ENCODE results near the gene SKAP1. TPM values are rescaled to one million over a fixed set of nuclear protein-coding genes. Genes with fewer than 3 reads are reported as not detected.

Gene SKAP1
- total and polyA plus RNA-seq, 4 donors, result 0.84 to 3.6 (median 3.1) TPM; not detected in 1

DNA sequence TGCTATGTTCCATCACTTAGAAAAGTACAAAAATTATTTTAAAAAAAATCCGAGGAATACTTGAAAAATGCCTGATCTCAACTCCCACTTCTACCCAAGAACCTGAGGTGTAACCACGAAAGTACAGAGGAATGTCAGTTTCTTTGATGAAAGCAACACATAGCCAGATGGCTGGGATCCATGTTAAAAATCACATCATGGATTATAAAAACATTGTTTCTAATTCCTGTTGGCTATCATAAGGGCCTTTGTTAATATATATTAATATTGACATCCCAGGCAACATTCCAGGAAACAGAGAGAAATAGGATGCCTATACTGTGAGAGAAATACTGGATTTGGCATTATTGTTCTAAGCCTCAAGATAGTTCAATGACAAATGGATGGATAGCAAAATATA is 115.3 kb downstream of the SKAP1 start:
- intact Hi-C loops (cut with DNase I), result no loop called here
- Histone ChIP-seq H3K9me3 (ENCODE audit: control insufficient read depth, low read length) (no peaks in the 10 kb centered on the region), H3K27ac (ENCODE audit: low read depth in 1 of 2, low read length in 2 of 2) (no peak overlapping the region), H3K4me1 (ENCODE audit: control insufficient read depth in 1 of 2, insufficient read depth in 2 of 2, low read length in 2 of 2) (no peaks in the 10 kb centered on the region), H3K36me3 (ENCODE audit: control insufficient read depth in 1 of 2, insufficient read depth in 2 of 2, low read length in 1 of 2) (no peaks in the 10 kb centered on the region), H3K27me3 (ENCODE audit: control insufficient read depth in 1 of 2, insufficient read depth in 2 of 2, low read length in 1 of 2) (no peaks in the 10 kb centered on the region), H3K4me3 (ENCODE audit: low read length in 2 of 2) (no peak overlapping the region)
- ATAC-seq (ENCODE audit: low FRiP score) (no peak), DNase-seq (no peak)
- 49 to 55% methylated on average over 2 of the region's 2 CpGs for WGBS, 2 donors

DNA sequence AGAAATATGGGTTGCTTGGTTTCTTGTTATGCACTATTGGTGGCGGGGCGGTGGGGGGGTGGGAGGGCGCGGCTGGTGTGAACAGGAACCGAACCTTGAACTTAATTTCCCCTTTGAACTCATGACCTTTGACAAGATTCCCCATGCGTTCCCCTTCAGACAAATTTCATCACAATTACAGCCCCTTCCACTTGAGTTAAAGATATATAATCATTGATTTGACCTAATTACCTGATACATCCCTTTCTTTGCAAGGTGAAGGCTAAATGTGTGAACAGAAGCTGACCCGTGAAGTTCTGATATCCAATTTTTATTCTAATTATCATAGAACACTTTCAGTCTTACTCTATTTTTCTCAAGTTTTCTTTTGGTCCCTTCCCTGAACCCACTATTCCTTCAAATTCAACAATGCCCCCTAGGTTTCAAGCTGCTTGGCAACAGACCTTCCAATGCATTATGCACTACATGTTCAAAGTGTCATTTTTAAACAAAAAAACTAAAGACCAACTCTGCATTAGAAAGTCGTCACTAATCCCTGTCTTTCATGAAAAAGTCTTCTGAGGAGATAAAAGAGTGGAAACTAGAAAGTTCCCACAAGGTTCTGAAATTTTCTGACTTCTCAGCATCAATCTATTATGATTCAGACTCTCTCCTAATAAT is 116.8 kb downstream of the SKAP1 start:
- ATAC-seq (ENCODE audit: low FRiP score) (no peak), DNase-seq (no peak)
- Histone ChIP-seq H3K27me3 (ENCODE audit: control insufficient read depth in 1 of 2, insufficient read depth in 2 of 2, low read length in 1 of 2) (no peaks in the 10 kb centered on the region), H3K9me3 (ENCODE audit: control insufficient read depth, low read length) (no peaks in the 10 kb centered on the region), H3K27ac (ENCODE audit: low read depth in 1 of 2, low read length in 2 of 2) (no peak overlapping the region), H3K36me3 (ENCODE audit: control insufficient read depth in 1 of 2, insufficient read depth in 2 of 2, low read length in 1 of 2) (no peaks in the 10 kb centered on the region), H3K4me3 (ENCODE audit: low read length in 2 of 2) (no peak overlapping the region), H3K4me1 (ENCODE audit: control insufficient read depth in 1 of 2, insufficient read depth in 2 of 2, low read length in 2 of 2) (no peaks in the 10 kb centered on the region)
- intact Hi-C loops (cut with DNase I), result no loop called here
- WGBS, 2 donors, result 76 to 88% methylated on average over 7 to 8 of the region's 8 CpGs

DNA sequence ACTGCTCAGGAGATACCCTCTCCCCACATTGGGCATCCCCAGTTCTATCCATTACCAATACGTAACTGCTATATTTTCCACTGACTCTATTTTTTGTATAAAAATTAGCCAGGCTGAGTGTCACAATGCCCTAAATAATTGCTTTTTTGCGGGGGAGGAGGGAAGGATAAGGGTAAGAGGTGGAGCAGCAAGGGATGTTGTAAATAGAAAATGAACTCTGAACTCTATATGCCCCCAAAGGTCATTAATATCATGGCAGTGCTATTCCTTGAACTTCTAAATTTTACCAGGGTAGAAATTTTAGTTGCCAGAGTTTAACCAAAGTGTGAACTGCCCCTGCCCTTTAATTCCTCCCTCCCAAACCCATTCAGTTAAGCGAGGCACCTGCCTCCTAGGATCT is 118.7 kb downstream of the SKAP1 start:
- ATAC-seq (ENCODE audit: low FRiP score), result no peak
- 79 to 87% methylated on average over 3 of the region's 3 CpGs for WGBS, 2 donors
- no peak for DNase-seq
- no peaks in the 10 kb centered on the region for H3K4me1 ChIP-seq (ENCODE audit: control insufficient read depth in 1 of 2, insufficient read depth in 2 of 2, low read length in 2 of 2)
- no peaks in the 10 kb centered on the region for H3K9me3 ChIP-seq (ENCODE audit: control insufficient read depth, low read length)
- intact Hi-C loops (cut with DNase I), result no loop called here
- H3K27ac ChIP-seq (ENCODE audit: low read depth in 1 of 2, low read length in 2 of 2), result no peak overlapping the region
- no peak overlapping the region for H3K4me3 ChIP-seq (ENCODE audit: low read length in 2 of 2)
- H3K27me3 ChIP-seq (ENCODE audit: control insufficient read depth in 1 of 2, insufficient read depth in 2 of 2, low read length in 1 of 2), result no peaks in the 10 kb centered on the region
- H3K36me3 ChIP-seq (ENCODE audit: control insufficient read depth in 1 of 2, insufficient read depth in 2 of 2, low read length in 1 of 2), result no peaks in the 10 kb centered on the region

DNA sequence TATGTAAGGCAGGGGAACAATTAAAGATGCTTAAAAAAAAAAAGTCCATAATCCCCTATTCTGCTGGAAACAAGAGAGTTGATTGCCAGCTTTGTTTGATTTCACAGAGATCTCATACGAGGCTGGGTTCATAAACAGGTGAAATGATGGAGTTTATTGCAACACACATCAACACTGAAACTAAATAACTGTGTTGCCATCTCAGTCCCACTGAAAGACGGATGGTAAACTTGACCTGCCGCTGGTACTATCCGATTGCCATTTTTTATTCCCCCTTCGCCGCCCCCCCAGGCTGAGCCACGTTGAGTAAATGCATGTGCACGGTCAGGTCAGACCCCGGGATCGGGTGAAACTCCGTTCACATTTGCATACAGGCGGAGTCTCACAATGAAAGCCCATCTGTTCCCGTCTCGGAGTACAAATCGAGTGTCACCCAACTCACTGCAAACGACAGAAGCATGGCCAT is 119.2 kb downstream of the SKAP1 start:
- intact Hi-C loops (cut with DNase I), result no loop called here
- no peaks in the 10 kb centered on the region for H3K36me3 ChIP-seq (ENCODE audit: control insufficient read depth in 1 of 2, insufficient read depth in 2 of 2, low read length in 1 of 2)
- ATAC-seq (ENCODE audit: low FRiP score) (no peak), DNase-seq (no peak)
- H3K4me1 ChIP-seq (ENCODE audit: control insufficient read depth in 1 of 2, insufficient read depth in 2 of 2, low read length in 2 of 2), result no peaks in the 10 kb centered on the region
- WGBS, 2 donors, result 23 to 30% methylated on average over 16 of the region's 16 CpGs
- H3K27ac ChIP-seq (ENCODE audit: low read depth in 1 of 2, low read length in 2 of 2), result no peak overlapping the region
- H3K9me3 ChIP-seq (ENCODE audit: control insufficient read depth, low read length), result no peaks in the 10 kb centered on the region
- no peak overlapping the region for H3K4me3 ChIP-seq (ENCODE audit: low read length in 2 of 2)
- no peaks in the 10 kb centered on the region for H3K27me3 ChIP-seq (ENCODE audit: control insufficient read depth in 1 of 2, insufficient read depth in 2 of 2, low read length in 1 of 2)

DNA sequence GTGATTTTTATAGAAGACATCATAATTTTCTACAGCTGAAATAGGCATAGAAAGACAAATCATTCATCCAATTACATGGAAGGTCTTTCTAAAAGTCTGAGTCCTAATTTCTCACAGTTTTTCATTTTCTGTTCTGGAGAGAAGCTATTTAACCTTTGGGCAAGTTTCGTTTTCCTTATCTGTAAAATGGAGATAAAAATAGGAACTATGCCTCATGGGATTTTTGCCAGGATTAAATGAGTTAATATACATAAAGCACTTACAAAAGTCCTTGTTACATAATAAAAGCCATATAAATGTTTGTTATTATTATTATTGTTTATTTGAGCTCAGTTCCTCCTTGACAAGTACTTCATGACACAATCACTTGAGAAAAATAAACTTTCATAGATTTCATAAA is 121.4 kb downstream of the SKAP1 start:
- whole genome bisulfite sequencing, 2 donors, result 24 to 30% methylated on average over 1 of the region's 1 CpG
- Histone ChIP-seq H3K36me3 (ENCODE audit: control insufficient read depth in 1 of 2, insufficient read depth in 2 of 2, low read length in 1 of 2) (no peaks in the 10 kb centered on the region), H3K4me3 (ENCODE audit: low read length in 2 of 2) (no peak overlapping the region), H3K4me1 (ENCODE audit: control insufficient read depth in 1 of 2, insufficient read depth in 2 of 2, low read length in 2 of 2) (no peaks in the 10 kb centered on the region), H3K27ac (ENCODE audit: low read depth in 1 of 2, low read length in 2 of 2) (no peak overlapping the region), H3K9me3 (ENCODE audit: control insufficient read depth, low read length) (no peaks in the 10 kb centered on the region), H3K27me3 (ENCODE audit: control insufficient read depth in 1 of 2, insufficient read depth in 2 of 2, low read length in 1 of 2) (no peaks in the 10 kb centered on the region)
- ATAC-seq (ENCODE audit: low FRiP score), result no peak
- intact Hi-C loops (cut with DNase I), result no loop called here
- DNase-seq, result no peak

DNA sequence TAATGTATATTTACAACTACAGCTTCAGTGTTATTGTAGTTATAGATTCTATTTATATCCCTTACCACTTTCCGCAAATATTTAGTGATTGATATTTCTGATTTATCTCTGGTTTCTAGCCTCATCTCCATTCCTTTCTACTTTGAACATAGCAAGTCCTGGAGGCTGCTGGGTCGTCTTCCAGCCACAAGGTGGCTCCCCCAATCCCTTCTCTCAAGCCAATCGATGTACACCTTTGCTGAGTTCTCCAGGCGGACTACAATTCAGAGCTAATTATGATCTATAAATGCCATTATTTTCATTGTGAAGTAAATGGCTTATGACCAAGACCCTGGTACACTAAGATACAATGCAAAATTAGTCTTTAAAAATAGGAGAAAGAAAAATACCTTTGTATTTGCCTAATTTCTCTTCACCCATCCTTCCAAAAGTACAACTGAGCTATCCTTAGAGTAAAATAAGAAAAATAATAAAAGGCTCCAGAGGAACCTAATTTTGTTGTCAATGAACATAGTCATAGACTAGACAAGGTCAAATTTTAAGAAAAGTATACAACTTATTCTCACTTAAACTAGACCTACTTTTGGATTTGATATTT is 122.1 kb downstream of the SKAP1 start:
- Histone ChIP-seq H3K36me3 (ENCODE audit: control insufficient read depth in 1 of 2, insufficient read depth in 2 of 2, low read length in 1 of 2) (no peaks in the 10 kb centered on the region), H3K4me3 (ENCODE audit: low read length in 2 of 2) (no peak overlapping the region), H3K27ac (ENCODE audit: low read depth in 1 of 2, low read length in 2 of 2) (no peak overlapping the region), H3K4me1 (ENCODE audit: control insufficient read depth in 1 of 2, insufficient read depth in 2 of 2, low read length in 2 of 2) (no peaks in the 10 kb centered on the region), H3K27me3 (ENCODE audit: control insufficient read depth in 1 of 2, insufficient read depth in 2 of 2, low read length in 1 of 2) (no peaks in the 10 kb centered on the region), H3K9me3 (ENCODE audit: control insufficient read depth, low read length) (no peaks in the 10 kb centered on the region)
- DNase-seq, result peak in 1 of 2 donors; percentile 51
- ATAC-seq (ENCODE audit: low FRiP score), result no peak
- WGBS, 2 donors, result 16 to 19% methylated on average over 4 of the region's 4 CpGs
- intact Hi-C loops (cut with DNase I), result no loop called here

DNA sequence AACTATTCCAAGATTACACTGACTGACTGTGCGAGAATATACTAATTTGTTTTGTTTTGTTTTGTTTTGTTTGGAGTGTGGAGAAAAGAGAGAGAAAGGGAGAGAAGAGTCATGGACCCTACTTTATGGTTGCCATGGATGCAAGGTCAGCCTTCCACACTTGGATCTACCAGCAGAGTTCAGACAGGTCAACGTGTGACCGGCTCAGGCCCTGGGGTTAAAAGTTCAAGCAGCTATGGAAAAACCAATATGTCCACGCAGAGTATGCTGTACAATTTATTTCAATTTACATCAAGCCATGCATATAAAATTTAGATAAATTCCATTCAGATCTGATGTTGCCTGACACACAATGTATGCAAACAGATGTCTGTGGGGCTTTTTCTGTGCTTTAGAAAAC is 122.8 kb downstream of the SKAP1 start:
- intact Hi-C loops (cut with DNase I), result no loop called here

DNA sequence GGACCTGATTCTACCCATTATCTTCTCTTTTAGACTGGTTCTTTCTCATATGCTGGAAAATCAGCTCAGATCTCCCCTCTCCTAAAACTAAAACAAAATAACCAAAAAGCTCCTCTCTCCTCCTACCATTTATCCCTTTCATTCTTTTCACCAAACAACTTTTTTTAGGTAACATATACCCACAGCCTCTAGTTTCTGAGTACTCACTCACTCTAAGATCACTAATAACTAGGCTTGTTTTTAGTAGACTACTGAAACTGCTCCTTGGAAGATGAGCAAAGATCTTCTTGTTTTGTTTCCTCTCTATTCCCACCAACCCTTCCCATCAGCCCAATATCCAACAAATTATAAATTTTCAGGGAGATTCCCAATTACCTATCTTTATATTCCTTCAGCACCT is 129.0 kb downstream of the SKAP1 start:
- Histone ChIP-seq H3K27me3 (ENCODE audit: control insufficient read depth in 1 of 2, insufficient read depth in 2 of 2, low read length in 1 of 2) (peaks cover 0 to 2% of the 10 kb centered on the region in 2 donors), H3K27ac (ENCODE audit: low read depth in 1 of 2, low read length in 2 of 2) (no peak overlapping the region), H3K9me3 (ENCODE audit: control insufficient read depth, low read length) (no peaks in the 10 kb centered on the region), H3K36me3 (ENCODE audit: control insufficient read depth in 1 of 2, insufficient read depth in 2 of 2, low read length in 1 of 2) (no peaks in the 10 kb centered on the region), H3K4me1 (ENCODE audit: control insufficient read depth in 1 of 2, insufficient read depth in 2 of 2, low read length in 2 of 2) (no peaks in the 10 kb centered on the region), H3K4me3 (ENCODE audit: low read length in 2 of 2) (no peak overlapping the region)
- ATAC-seq (ENCODE audit: low FRiP score) (no peak), DNase-seq (no peak)
- intact Hi-C loops (cut with DNase I), result no loop called here

More for the DNA sequence above, 122.8 kb downstream of the SKAP1 start:
- Histone ChIP-seq H3K9me3 (ENCODE audit: control insufficient read depth, low read length) (no peaks in the 10 kb centered on the region), H3K36me3 (ENCODE audit: control insufficient read depth in 1 of 2, insufficient read depth in 2 of 2, low read length in 1 of 2) (no peaks in the 10 kb centered on the region), H3K27me3 (ENCODE audit: control insufficient read depth in 1 of 2, insufficient read depth in 2 of 2, low read length in 1 of 2) (peaks cover 0 to 2% of the 10 kb centered on the region in 2 donors), H3K4me1 (ENCODE audit: control insufficient read depth in 1 of 2, insufficient read depth in 2 of 2, low read length in 2 of 2) (no peaks in the 10 kb centered on the region), H3K27ac (ENCODE audit: low read depth in 1 of 2, low read length in 2 of 2) (no peak overlapping the region), H3K4me3 (ENCODE audit: low read length in 2 of 2) (no peak overlapping the region)
- 76 to 84% methylated on average over 4 of the region's 4 CpGs for WGBS, 2 donors
- ATAC-seq (ENCODE audit: low FRiP score), result no peak
- no peak for DNase-seq

DNA sequence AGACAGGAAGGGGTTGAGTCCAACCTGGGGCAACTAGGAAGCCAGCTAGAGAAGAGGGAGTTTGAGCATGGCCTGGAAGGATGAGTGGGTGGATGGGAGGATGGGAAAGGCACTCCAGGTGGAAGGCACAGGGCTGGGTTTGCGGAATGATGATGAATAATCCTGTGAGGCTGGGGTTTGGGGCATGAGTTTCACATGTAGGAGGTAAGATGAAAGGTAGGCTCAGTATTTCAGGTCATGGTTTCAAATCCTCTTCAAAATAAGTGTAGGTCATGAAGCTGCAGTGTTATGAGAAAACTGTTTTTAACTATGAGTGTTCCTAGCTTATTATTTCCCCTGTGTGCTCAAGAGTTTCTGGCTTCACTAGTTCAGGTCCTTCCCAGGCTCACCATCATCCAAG is 130.3 kb downstream of the SKAP1 start:
- no peaks in the 10 kb centered on the region for H3K36me3 ChIP-seq (ENCODE audit: control insufficient read depth in 1 of 2, insufficient read depth in 2 of 2, low read length in 1 of 2)
- H3K4me1 ChIP-seq (ENCODE audit: control insufficient read depth in 1 of 2, insufficient read depth in 2 of 2, low read length in 2 of 2), result no peaks in the 10 kb centered on the region
- no peak overlapping the region for H3K4me3 ChIP-seq (ENCODE audit: low read length in 2 of 2)
- 90 to 91% methylated on average over 1 of the region's 1 CpG for WGBS, 2 donors
- peaks cover 0 to 2% of the 10 kb centered on the region in 2 donors for H3K27me3 ChIP-seq (ENCODE audit: control insufficient read depth in 1 of 2, insufficient read depth in 2 of 2, low read length in 1 of 2)
- ATAC-seq (ENCODE audit: low FRiP score) (no peak), DNase-seq (no peak)
- intact Hi-C loops (cut with DNase I), result no loop called here
- H3K27ac ChIP-seq (ENCODE audit: low read depth in 1 of 2, low read length in 2 of 2), result no peak overlapping the region
- no peaks in the 10 kb centered on the region for H3K9me3 ChIP-seq (ENCODE audit: control insufficient read depth, low read length)

Measured in aorta (tissue), 5 donors.